Measurements from ENCODE around the gene NDEL1.

NDEL1 gene

DNA sequence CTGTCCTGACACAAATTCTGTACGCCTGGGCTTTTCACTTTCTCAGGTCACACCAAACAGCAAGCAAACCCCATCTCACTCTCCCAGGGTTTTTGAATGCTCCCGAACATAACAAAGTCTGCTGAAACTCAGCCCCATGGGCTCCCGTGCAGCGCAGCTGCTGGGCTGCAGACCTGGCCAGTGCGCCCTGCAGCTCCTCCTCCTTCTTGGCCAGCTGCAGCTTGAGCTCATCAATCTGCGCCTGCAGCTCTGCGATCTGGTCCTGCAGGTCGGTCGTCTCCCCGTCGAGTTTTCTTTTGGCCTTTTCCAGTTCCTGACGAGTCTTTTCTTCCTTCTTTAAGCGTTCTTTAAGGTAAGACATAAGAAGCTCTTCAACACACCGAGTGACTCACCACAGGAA is 70.5 kb downstream of the NDEL1 start:
- no peak for DNase-seq

DNA sequence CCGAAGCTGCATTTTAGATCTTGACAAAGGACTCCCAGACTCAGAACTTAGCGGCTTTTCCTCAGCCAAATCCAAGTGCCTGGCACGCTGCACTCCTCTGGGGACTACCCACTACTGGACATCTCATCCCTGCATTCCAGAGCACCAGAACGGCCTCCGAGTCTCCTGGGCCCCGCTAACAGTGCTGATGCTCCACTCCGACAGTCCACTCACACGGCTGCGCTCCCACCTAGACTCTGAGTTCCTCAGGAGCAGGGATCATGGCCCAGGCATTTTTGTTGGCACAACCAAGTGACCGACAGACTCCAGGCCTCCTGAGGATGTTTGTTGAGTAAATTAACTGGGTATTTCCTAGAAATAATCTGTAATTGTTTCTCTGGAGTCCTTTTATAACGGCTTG is 79.1 kb downstream of the NDEL1 start:
- DNase-seq: no peak

Measured in hematopoietic multipotent progenitor cell treated with erythropoietin and hydrocortisone succinate and interleukin-3 and kit ligand, for 8 days (in vitro differentiated cells).